Muscle layer of duodenum (tissue), 2 donors: ENCODE measurements around the gene AGPAT2.
A peak's percentile ranks its signal among the peaks of the same experiment; 100 is the strongest.

Experiments
- H3K27ac ChIP-seq: one replicate; pipeline ENCODE4 v1.7.0; 2013; ENCODE audit warnings: mild to moderate bottlenecking, low read length
- H3K27me3 ChIP-seq: one replicate; pipeline ENCODE4 v1.7.0; 2013; ENCODE audit warnings: low read depth, mild to moderate bottlenecking, control low read depth, low read length
- H3K36me3 ChIP-seq, 2 donors: one replicate each; pipeline ENCODE4 v1.7.0; 2013; ENCODE audit warnings: low read length in 2 of 2, control low read depth in 1 of 2, mild to moderate bottlenecking in 1 of 2; ENCODE audit not compliant: insufficient read depth in 2 of 2, control insufficient read depth in 1 of 2
- H3K4me1 ChIP-seq, 2 donors: one replicate each; pipeline ENCODE4 v1.7.0; 2013; ENCODE audit warnings: low read length in 2 of 2, mild to moderate bottlenecking in 2 of 2, control low read depth in 1 of 2, moderate library complexity in 1 of 2; ENCODE audit not compliant: insufficient read depth in 2 of 2, control insufficient read depth in 1 of 2
- H3K4me3 ChIP-seq, 2 donors: one replicate each; pipeline ENCODE4 v1.7.0; 2013; ENCODE audit warnings: low read length in 2 of 2, low read depth in 1 of 2, mild to moderate bottlenecking in 1 of 2
- H3K9me3 ChIP-seq, 2 donors: one replicate each; pipeline ENCODE4 v1.7.0; 2013; ENCODE audit warnings: low read length in 2 of 2, control low read depth in 1 of 2, mild to moderate bottlenecking in 1 of 2; ENCODE audit not compliant: control insufficient read depth in 1 of 2
- donor health status: healthy.

AGPAT2 gene

DNA sequence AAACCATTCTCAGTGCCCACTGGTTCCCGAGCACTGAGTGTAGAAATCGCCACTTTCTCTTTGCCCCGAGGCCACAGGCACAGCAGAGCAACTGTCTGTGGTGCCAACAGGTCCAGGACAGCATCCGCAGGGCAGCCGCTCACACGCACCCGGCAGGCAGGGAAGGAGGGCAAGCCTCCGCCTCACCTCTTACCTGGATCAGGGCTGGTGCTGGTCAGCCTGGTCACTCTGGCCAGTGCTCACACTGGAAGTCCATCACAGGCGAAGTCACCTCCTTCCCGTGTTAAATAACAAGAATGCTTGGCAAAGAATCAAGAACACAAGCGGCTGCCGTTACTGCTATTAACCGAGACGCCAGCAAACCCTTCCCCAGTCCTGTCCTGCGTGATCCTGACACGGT is 38.9 kb upstream of the AGPAT2 start:
- no peak overlapping the region for H3K27ac ChIP-seq
- peaks cover 23 to 48% of the 10 kb centered on the region in 2 donors for H3K36me3 ChIP-seq
- H3K4me3 ChIP-seq = peak overlapping the region; percentile 94 to 95
- H3K27me3 ChIP-seq = no peaks in the 10 kb centered on the region
- H3K4me1 ChIP-seq = peaks cover 13 to 33% of the 10 kb centered on the region in 2 donors
- H3K9me3 ChIP-seq = no peaks in the 10 kb centered on the region

DNA sequence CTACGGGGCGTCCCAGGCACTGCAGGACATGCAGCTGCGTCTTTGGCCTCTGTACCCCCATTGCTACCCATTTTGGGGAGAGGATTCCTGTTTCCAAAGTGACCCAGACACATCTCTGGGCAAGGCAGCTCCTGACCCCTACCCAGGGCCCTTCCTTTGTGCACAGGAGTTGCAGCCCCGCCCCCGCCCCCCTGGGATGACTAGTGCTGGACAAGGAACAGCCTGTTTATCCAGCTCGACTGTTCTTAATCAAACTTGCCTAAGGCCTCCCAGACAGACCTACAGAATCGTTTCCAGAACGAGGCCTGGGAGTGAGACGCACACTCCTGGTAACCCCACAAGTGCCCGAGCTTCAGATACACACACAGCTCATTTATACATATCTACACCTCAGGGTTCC is 38.4 kb upstream of the AGPAT2 start:
- H3K9me3 ChIP-seq = no peaks in the 10 kb centered on the region
- H3K36me3 ChIP-seq = peaks cover 23 to 49% of the 10 kb centered on the region in 2 donors
- H3K4me3 ChIP-seq = peak overlapping the region; percentile 94 to 95
- H3K27ac ChIP-seq = no peak overlapping the region
- H3K4me1 ChIP-seq = peaks cover 13 to 38% of the 10 kb centered on the region in 2 donors
- H3K27me3 ChIP-seq = no peaks in the 10 kb centered on the region

DNA sequence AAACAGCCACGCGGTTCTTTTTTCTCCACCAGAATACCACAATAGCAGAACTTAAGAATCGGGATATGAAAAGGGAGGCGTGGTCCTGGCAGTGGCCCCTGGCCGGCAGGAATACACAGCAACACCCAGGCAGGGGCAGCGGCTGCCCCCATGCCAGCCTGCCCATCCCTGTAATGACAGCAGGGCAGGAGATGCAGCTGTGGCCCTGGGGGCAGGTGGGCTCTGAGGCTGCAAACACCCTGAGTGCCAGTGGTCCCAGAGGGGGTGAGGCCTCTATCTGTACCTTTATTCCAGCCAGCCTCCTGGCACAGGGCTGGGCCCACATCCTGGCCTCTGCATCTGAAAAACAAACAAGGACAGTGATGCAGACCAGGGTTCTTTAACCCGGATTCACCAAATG is 37.5 kb upstream of the AGPAT2 start:
- Histone ChIP-seq H3K4me1 (peaks cover 13 to 46% of the 10 kb centered on the region in 2 donors), H3K27ac (no peak overlapping the region), H3K27me3 (no peaks in the 10 kb centered on the region), H3K4me3 (no peak overlapping the region), H3K9me3 (no peaks in the 10 kb centered on the region), H3K36me3 (peaks cover 23 to 49% of the 10 kb centered on the region in 2 donors)

DNA sequence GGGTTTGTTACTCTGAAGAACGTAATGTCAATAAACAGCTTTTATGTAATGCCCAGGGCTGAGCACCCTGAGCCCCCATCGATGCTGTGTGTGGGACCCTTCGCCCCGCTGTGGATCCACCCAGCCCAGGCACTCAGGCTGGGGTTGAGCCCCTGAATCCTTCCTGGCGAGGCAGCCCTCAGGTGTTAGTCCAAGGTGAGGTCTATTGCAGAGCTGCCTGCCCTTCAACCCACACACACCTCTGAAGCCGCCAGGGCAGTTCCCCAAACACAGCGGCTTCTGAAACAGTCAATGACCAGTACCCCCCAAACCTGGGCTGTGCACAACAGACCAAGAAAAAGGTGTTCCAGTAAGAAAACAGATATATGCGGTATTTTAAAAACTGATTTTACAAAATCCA is 36.7 kb upstream of the AGPAT2 start:
- H3K27ac ChIP-seq = no peak overlapping the region
- peaks cover 13 to 49% of the 10 kb centered on the region in 2 donors for H3K4me1 ChIP-seq
- H3K9me3 ChIP-seq = no peaks in the 10 kb centered on the region
- peaks cover 23 to 49% of the 10 kb centered on the region in 2 donors for H3K36me3 ChIP-seq
- no peaks in the 10 kb centered on the region for H3K27me3 ChIP-seq
- no peak overlapping the region for H3K4me3 ChIP-seq

DNA sequence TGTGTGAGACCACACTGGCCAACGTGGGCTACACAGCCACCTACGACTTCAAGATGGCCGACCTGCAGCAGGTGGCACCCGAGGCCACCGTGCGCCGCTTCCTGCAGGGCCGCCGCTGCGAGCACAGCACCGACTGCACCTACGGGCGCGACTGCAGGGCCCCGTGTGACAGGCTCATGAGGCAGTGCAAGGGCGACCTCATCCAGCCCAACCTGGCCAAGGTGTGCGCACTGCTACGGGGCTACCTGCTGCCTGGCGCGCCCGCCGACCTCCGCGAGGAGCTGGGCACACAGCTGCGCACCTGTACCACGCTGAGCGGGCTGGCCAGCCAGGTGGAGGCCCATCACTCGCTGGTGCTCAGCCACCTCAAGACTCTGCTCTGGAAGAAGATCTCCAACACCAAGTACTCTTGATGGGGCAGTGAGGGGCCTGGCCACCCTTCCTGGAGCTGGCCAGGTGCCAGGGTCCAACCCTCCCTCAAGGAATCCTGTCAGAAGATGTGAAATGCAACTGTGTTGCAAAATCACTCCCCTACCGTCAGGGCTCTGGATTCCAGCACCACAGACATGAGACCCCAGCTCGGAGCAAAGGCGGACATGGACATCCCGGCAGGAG is 36.2 kb upstream of the AGPAT2 start:
- Histone ChIP-seq H3K27ac (no peak overlapping the region), H3K36me3 (peaks cover 23 to 49% of the 10 kb centered on the region in 2 donors), H3K4me1 (peaks cover 13 to 45% of the 10 kb centered on the region in 2 donors), H3K27me3 (no peaks in the 10 kb centered on the region), H3K4me3 (no peak overlapping the region), H3K9me3 (no peaks in the 10 kb centered on the region)

DNA sequence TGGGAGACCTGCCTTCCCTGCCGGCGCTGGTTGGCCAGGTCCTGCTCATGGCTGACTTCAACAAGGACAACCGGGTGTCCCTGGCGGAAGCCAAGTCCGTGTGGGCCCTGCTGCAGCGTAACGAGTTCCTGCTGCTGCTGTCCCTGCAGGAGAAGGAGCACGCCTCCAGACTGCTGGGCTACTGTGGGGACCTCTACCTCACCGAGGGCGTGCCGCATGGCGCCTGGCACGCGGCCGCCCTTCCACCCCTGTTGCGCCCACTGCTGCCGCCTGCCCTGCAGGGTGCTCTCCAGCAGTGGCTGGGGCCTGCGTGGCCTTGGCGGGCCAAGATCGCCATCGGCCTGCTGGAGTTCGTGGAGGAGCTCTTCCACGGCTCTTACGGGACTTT is 35.7 kb upstream of the AGPAT2 start:
- H3K4me1 ChIP-seq = peaks cover 13 to 41% of the 10 kb centered on the region in 2 donors
- H3K9me3 ChIP-seq = no peaks in the 10 kb centered on the region
- no peaks in the 10 kb centered on the region for H3K27me3 ChIP-seq
- no peak overlapping the region for H3K4me3 ChIP-seq
- peaks cover 23 to 49% of the 10 kb centered on the region in 2 donors for H3K36me3 ChIP-seq
- no peak overlapping the region for H3K27ac ChIP-seq

DNA sequence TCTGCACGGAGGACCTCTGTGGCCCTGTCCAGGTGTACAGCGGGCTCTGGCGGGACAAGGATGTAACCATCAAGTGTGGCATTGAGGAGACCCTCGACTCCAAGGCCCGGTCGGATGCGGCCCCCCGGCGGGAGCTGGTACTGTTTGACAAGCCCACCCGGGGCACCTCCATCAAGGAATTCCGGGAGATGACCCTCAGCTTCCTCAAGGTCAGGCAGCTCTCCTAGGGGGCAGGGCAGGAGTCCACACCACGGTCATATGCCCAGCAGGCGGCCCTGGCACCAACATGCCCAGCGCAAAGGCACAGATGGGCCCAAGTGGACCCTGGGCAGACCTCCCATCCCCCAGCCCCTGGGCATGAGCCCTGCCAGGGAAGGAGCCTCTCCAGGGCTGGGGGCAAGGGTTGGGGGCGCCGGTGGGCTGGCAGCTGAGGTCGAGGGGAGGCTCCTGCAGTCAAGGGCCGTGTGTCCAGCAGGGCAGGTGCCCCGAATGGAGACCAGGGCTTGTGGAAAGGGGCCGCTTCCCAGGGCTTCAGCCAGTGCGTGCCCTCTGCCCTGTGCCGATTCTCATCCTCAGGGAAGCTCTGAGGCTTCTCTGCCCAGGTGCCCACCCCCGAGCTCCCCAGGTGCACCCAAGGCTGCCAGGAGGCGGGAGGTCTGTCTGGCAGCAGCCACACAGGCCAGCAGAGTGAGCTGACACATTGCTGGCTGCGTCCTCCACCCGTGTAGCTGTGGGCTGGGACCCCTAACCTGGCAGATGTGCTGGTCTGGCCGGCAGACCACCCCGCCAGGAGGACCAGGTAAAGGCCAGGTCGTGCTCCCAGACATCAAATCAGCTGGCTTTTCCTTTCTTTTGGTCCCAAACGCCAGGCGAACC is 35.1 kb upstream of the AGPAT2 start:
- Histone ChIP-seq H3K4me1 (peaks cover 13 to 41% of the 10 kb centered on the region in 2 donors), H3K27me3 (no peaks in the 10 kb centered on the region), H3K36me3 (peaks cover 23 to 49% of the 10 kb centered on the region in 2 donors), H3K27ac (no peak overlapping the region), H3K9me3 (no peaks in the 10 kb centered on the region), H3K4me3 (no peak overlapping the region)

DNA sequence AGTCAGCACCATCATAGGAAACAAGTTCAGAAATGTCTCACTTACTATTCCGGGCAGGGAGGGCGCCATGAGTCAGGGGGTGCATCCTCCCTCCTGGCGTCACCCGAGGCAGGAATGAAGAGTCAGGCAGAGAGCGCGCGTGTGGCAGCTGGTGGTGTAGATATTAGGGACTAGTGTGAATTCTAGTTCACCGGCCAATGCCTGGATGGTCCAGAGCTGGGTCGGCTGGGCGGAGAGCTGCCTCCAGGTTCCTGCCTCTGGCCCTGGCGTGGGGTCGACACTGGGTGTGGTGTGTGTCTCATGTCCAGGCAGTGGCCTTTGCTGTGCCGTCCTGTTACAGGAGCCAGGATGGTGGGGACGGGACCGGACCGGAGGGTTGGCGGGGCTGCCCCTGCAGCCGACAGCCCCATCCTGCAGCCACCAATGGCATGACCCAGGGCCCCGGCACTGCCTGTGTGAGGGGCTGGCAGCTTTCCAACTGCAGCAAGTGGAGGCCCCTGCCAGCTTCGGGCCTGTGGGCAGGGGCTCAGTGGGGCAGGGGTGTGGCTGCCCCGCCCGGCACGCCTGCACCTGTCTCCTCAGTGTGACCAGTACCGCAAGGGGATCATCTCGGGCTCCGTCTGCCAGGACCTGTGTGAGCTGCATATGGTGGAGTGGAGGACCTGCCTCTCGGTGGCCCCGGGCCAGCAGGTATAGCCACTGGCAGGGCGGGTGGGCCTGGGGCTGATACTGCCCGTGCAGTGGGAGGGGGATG is 34.3 kb upstream of the AGPAT2 start:
- Histone ChIP-seq H3K4me1 (peaks cover 9 to 34% of the 10 kb centered on the region in 2 donors), H3K27ac (no peak overlapping the region), H3K36me3 (peaks cover 20 to 49% of the 10 kb centered on the region in 2 donors), H3K4me3 (no peak overlapping the region), H3K9me3 (no peaks in the 10 kb centered on the region), H3K27me3 (no peaks in the 10 kb centered on the region)

DNA sequence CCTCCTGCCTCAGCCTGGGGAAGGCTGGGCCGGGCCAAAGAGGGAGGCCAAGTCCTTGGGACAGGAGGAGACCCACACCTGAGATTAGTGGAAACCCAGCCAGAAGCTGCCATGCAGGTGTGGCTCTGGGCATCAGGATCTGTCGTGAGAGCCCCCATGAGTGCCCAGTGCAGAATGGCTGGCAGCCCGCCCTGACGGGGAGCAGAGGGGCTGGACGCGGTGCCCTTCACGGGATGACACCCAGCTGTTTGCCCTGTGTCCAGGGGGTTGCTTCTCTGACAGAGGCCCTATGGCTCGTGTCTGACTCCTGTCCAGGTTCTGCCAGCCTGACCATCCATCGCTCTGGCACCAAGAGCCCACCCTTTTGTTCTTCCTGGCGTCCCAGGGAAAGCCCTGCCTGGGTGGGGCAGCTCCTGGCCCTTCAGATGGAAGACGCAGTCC is 33.7 kb upstream of the AGPAT2 start:
- Histone ChIP-seq H3K27me3 (no peaks in the 10 kb centered on the region), H3K4me3 (no peak overlapping the region), H3K4me1 (peaks cover 3 to 28% of the 10 kb centered on the region in 2 donors), H3K9me3 (no peaks in the 10 kb centered on the region), H3K36me3 (peaks cover 14 to 45% of the 10 kb centered on the region in 2 donors), H3K27ac (peak overlapping the region; percentile 31)

DNA sequence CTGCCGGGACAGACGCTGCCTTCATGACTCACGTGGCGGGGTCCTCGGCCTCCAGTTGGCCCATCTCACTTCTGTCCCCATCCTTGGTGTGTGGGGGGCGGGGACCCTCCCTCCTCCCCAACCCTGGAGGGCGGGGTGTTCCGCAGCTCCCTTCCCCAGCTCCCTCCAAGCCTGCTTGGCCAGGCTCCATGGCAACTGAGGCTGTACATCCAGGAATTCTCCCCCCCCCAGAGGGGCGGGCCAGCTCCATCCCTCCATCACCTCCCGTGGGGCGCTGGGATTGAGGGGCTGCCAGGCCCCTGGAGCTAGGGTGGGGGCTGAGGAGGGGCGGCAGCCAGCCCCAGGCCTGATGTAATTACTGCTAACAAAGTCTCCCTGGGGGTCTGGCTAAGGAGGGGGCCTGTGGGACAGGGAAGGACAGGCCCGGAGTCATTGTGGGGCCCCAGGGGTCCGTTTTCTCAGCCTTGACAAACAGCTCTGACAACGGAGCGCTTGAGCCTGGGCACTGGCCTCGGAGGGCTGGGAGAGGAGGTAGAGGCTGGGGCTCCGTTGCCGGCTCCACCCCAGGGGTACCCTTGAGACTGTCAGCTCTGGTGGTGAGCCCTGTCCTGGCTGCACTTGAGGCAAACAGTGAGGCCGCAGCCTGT is 33.1 kb upstream of the AGPAT2 start:
- H3K27ac ChIP-seq = peak overlapping the region; percentile 31
- H3K4me1 ChIP-seq = peaks cover 0 to 23% of the 10 kb centered on the region in 2 donors
- no peak overlapping the region for H3K4me3 ChIP-seq
- H3K27me3 ChIP-seq = no peaks in the 10 kb centered on the region
- no peaks in the 10 kb centered on the region for H3K9me3 ChIP-seq
- peaks cover 11 to 39% of the 10 kb centered on the region in 2 donors for H3K36me3 ChIP-seq
